Fibroblast of upper back skin (primary cell): ENCODE results near the gene TFIP11.

Experiments used
- DNase-seq: peaks from one replicate; pipeline ENCODE4 v3.0.0-alpha.2; 2013

TFIP11 gene

DNA sequence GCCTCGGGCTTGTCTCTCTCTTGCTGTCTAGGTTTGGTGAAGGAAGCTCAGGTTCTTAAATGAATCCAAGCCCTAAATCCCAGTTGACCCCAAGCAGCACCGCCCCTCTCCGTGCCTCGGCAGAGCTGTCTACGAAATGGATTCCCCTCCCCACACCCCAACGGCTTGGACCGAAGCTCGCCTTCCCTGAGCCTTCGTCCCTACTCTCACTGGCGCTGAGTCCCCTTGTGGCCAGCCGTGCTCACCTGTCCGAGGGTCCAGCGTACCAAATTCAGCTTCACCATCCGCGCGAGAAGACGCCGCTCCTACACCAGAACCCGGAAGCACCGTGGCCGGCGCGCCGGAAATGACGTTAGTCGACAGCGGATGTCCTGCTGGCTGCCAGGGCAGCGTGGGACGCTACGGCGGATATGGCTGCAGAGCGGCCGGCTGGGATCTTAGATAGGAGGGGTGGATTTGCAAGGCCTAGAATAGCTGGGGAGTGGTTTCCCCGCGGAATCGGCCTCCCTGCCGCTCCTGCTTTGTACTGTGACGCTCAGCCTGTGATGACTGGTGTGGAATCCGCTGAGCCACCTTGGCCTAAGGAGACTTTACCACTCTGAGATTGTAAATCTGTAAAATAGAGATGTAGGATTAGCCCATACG, at the start of gene TFIP11:
Gene TFIP11, minus strand, starts transcription at position 325 of the 645 bp plus-strand sequence. CDS start 2,201 bp downstream, outside the sequence.
- DNase-seq = peak; percentile 90

GRCh38 chr22:26561756-26562417, 49.6 kb upstream of the TFIP11 start:
- DNase-seq = no peak

- DNase-seq = no peak
Observed at GRCh38 chr22:26559961-26560575, 47.8 kb upstream of the TFIP11 start.

DNA sequence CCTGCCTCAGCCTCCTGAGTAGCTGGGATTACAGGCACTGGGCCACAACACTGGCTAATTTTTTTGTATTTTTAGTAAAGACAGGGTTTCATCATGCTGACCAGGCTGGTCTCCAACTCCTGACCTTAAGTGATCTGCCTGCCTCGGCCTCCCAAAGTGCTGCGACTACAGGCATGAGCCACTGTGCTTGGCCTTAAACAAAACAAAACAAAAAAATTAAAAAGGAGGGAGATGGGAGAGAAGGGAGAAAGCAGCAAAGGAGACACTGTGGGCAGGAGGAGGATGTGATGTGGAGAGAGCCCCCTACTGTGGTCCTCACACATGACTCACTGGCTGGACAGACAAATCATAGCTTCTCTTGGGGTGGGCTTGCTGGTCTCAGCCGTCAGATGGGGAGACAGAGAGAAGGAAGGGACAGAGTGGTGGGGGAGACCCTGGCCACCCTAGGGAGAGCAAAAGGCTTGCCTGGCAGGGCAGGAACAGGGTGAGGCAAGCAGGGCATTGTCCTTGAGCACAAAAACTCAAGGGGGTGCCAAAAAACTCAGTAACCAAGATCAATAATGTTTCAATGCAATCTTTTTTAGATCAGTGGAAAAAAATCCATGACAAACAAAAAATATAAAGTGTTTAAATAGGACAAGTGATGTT, 46.1 kb upstream of the TFIP11 start:
- peak; percentile 52 for DNase-seq

DNA sequence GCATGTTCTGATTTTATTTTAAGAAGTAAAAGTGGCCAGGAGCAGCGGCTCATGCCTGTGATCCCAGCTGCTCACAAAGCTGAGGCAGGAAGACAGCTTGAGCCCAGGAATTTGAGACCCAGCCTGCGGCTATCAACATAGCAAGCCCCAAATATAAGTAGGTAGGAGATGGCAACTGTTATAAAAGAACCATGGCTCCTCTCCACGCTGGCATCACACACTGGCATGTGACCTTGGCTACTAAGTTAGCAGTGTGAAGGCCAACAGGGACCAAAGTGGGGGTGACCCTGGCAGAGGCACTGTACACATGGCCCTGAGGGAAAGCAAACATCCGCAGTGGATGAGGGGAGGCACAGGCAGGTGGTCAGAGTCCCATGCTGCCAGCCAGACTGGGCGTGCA, 44.6 kb upstream of the TFIP11 start:
- DNase-seq = no peak

DNA sequence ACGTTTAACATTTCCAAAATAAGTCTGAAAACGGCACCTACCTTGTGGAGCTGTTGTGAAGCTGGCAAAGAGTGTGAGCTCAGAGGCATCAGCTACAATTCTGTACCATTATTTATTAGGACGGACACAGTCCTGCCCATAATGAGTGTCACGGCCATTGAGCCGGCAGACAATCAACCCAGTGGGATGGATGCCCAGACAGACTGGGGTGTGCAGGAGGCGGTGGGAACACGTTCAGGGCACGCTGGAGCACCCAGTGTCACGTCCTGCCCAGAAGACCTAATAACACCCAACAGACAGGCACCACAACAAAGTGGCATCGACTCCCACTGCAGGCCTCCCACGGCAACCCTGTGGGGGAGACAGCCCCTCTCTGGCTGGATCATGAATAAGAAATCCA, 43.2 kb upstream of the TFIP11 start:
- no peak for DNase-seq

GRCh38 chr22:26554956-26555355, 42.7 kb upstream of the TFIP11 start:
- no peak for DNase-seq

DNA sequence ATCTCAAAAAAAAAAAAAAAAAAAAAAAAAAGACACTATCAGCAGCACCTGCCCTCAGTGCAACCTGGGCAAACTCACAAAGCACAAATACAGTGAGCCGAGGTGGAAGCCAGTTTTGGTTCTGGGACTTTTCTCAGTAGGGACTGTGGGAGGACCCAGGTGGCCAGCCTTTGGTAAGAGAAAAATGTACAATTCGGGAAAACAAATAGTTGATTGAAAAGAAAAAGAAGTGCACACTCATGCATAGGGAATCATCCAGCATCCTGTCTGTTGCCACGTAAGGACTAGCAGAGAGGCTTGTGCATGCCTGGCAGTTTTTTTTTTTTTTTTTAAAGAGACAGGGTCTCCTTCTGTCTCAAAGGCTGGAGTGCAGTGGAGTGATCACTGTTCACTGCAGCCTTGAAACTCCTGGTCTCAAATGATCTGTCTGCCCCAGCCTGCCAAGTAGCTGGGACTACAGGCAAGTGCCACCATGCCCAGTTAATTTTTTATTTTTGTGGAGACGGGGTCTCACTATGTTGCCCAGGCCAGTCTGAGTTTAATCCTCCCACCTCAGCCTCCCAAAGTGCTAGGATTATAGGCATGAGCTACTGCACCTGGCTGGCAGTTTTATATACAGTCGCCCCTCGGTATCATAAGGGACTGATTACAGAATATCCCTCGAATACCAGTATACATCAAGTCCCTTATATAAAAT, 40.9 kb upstream of the TFIP11 start:
- DNase-seq = peak; percentile 92

DNA sequence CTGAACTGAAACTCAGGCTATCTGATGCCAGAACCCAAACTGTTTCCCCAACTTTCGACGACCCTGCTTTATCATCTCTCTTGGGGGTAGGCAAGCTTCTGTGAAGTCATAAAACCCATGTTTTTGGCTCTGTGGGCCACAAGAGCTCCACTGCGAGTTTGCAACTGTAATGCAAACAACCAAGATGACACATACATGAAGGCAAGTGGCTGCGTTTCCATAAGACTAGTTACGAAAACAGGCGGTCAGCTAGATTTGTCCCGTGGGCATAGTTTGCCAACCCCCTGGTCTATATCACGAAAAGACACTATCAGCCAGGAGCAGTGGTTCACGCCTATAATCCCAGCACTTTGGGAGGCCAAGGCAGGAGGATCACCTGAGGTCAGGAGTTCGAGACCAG, 40.2 kb upstream of the TFIP11 start:
- DNase-seq = peak; percentile 60

GRCh38 chr22:26551568-26551967, 39.3 kb upstream of the TFIP11 start:
- no peak for DNase-seq

DNA sequence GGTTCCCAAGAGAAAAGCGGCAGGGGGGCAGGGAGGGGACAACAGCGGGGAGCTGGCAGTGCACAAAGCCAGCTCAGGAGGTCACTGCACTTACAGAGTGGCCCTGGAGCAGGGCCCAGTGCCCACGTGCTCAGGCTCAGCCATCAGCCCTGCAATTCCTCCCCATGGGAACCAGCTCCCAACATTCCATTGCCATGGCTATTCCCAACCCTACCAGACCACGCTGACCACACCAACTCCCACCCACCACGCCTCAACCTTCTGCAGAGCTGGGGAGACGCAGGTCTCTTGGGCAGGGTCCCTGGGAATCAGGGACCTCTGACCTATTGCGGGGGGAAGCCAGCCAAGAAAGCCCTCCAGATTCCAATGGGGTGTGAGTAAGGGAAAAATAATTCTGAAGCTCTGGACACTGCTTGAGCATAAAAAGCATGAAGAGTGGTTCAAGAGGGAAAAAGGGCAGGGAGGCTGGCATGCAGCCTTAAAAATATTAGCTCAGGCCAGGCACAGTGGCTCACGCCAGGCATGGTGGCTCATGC, 38.3 kb upstream of the TFIP11 start:
- DNase-seq = peak; percentile 91

DNA sequence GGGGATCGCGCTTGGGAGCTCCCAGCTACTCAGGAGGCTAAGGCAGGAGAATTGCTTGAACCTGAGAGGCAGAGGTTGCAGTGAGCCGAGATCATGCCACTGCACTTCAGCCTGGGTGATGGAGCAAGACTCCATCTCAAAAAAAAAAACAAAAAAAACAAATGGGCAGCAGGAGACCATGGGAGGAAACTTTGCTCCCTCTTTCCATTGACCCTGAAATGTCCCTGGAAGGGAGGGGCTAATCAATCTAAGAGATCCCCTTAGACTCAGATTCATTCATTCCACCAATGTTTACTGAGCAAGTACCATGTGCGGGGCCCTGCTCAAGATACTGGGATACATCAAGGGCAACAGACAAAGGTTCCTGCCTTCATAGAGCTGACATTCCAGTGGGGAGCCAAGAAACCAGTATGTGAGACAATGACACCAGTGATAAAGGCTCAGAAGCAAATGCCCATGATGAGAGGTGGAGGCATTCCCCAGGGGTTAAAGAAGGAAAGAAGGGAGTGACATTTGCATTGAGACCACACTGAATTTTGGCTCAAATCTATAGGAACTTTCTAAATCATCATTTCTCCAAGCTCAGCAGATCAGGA, 37.7 kb upstream of the TFIP11 start:
- DNase-seq = no peak

GRCh38 chr22:26548984-26549383, 36.7 kb upstream of the TFIP11 start:
- DNase-seq = no peak

- DNase-seq = no peak
Observed at GRCh38 chr22:26548303-26548702, 36.0 kb upstream of the TFIP11 start.

- no peak for DNase-seq
Observed at GRCh38 chr22:26547837-26548236, 35.6 kb upstream of the TFIP11 start.

DNA sequence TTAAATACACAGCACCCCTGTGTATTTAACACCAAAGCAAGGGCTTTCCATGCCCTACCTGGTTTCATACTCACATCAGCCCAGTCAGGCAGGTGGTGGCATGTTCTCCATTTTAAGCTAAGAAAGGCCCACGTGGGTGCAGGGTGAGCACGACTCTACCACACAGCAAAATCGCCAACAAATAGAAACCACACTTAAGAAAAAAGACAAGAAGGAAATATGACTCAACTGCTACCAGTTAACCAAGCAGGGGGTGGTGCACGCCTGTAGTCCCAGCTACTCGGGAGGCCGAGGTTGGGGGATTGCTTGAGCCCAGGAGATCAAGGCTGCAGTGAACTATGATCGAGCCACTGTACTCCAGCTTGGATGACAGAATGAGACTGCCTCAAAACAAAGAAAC, 35.2 kb upstream of the TFIP11 start:
- DNase-seq = no peak

- DNase-seq = no peak
Observed at GRCh38 chr22:26546282-26546681, 34.0 kb upstream of the TFIP11 start.

- DNase-seq = no peak
Observed at GRCh38 chr22:26545827-26546226, 33.6 kb upstream of the TFIP11 start.

GRCh38 chr22:26545385-26545784, 33.1 kb upstream of the TFIP11 start:
- DNase-seq = no peak

DNA sequence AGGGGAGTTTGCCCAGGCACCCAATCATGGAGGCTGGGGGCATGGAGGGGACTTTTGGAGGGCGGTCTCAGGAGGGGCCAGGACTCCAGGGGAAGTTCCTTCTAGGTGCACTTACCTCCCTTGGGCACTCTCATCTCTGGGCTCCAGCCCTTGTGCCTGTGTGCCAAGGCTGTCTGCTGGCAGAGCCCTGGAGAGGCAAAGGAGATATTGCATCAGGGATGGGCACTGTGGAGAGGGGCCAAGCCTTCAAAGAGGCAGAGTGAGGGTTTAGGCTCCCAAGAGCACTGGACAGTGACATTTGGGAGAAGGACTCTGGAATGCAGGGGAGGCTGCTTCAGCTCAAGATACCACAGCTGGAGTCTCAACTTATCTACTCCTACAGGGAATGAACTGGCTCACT, 32.2 kb upstream of the TFIP11 start:
- DNase-seq = no peak

DNA sequence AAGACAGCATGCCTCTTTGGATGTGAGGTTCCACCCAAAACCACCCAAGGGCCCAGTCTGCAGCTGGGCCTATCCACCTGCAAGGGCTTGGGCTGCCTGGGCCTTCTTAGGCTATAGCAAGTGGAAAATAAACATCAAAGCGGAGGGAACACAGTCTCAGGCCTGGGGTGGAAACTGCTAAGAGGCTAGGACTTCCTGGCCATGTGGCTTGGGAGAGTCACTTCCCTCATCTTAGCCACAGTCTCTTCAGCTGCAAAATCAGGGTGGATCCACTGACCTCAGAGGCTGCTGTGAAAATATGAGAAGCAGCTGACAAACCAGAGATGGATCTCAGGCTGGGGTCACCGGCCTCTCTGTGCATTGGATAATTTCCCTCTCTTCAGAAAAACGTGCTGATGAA, 30.6 kb upstream of the TFIP11 start:
- no peak for DNase-seq

DNA sequence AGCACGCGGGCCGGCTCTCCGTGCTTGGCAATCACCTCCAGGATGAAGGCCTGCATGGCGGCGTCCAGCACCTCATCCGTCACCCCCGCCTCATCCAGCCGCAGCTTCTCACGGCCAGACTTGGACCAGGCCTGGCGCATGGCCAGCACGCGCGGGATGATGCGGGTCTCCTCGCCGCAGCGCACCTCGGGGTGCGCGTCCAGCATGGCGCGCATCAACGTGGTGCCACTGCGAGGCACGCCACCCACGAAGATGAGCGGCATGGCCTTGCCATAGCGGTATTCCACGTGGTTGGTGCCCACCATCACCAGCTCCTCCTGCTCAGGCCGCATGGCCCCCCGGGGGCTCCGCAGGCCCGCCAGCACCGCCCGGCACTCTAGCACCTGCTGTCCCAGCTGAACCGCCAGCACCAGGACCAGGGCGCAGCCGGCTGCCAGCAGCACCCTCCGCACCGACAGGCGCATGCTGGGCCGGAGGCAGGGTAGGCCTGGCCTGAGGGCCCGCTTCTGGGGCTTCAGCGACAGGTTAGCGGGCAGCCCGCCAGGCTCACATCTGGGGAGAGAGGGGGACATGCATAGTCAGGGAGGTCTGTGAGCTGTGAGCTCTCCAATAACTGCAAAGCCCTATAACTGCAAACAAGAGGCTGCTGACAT, 29.0 kb upstream of the TFIP11 start:
- DNase-seq = no peak
